HCT116 (cell line): ENCODE measurements around the gene CCR2. TPM values are rescaled to one million over a fixed set of nuclear protein-coding genes. Genes with fewer than 3 reads are reported as not detected.

Experiments
- ATAC-seq: fragments of 200-7000 bp; cut with Tn5 transposase; 2 replicates; pipeline ENCODE4 v1.9.1; 2020; ENCODE audit warnings: mild to moderate bottlenecking, moderate library complexity
- BruUV-seq: library from RNA; stranded (reverse); fragments of 400-500 nt; replicated peaks from 2 replicates; lab custom pipeline; 2021; lab: Mats Ljungman, UMichigan
- CTCF ChIA-PET: fragments of 300-600 bp; sonication (Branson Sonifier 250); formaldehyde crosslinking; loops from one replicate; lab custom pipeline; 2021; ENCODE audit warnings: antibody characterized with exemption; lab: Charles Lee
- POLR2A ChIA-PET: fragments of 300-600, 350-600 bp; sonication (Branson Sonifier 250); formaldehyde crosslinking; loops from one replicate; lab custom pipeline; 2021; ENCODE audit warnings: antibody characterized with exemption; lab: Charles Lee
- RAD21 ChIA-PET, 2 experiments: fragments of 300-600 bp; sonication (Branson Sonifier 250); formaldehyde crosslinking; loops; one replicate each; lab custom pipeline; 2023; ENCODE audit warnings: low total read pairs in 2 of 2; ENCODE audit not compliant: uncharacterized antibody in 2 of 2, unreplicated experiment in 2 of 2, low non-redundant PET in 1 of 2; lab: Charles Lee
- DNase-seq: peaks from one replicate; pipeline ENCODE4 v3.0.0-alpha.2; 2010; ENCODE audit warnings: low read depth, low spot score
- H2AFZ ChIP-seq: fragments of 200-600 bp; shearing (Covaris generic), sonication (generic); 2 replicates; pipeline ENCODE4 v1.6.1; 2017; ENCODE audit warnings: low read depth, mixed run types, mixed read lengths, antibody characterized with exemption, low read length; ENCODE audit not compliant: poor library complexity, severe bottlenecking
- H3K27ac ChIP-seq: 2 replicates; pipeline ENCODE4 v1.5.1; 2012; ENCODE audit warnings: low read depth, low read length
- H3K27me3 ChIP-seq: fragments of 200-600 bp; sonication (generic); 2 replicates; pipeline ENCODE4 v1.6.1; 2016; ENCODE audit warnings: mixed run types, low read length, mixed read lengths; ENCODE audit not compliant: insufficient read depth
- H3K36me3 ChIP-seq, 2 experiments: fragments of 200-500 bp in 1 of 2; fragments of 200-600 bp in 1 of 2; sonication (Bioruptor generic) in 1 of 2; sonication (generic) in 1 of 2; 2 replicates each; pipeline versions ENCODE4 v1.5.1 to v1.6.1; 2014 to 2016; ENCODE audit warnings: low read length in 2 of 2, inconsistent platforms in 1 of 2, mixed read lengths in 1 of 2, mixed run types in 1 of 2; ENCODE audit not compliant: insufficient read depth in 2 of 2, control insufficient read depth in 1 of 2
- H3K4me1 ChIP-seq, 2 experiments: fragments of 200-600 bp in 1 of 2; sonication (generic) in 1 of 2; 2 replicates each; pipeline versions ENCODE4 v1.5.1 to v1.6.1; 2012 to 2017; ENCODE audit warnings: low read length in 2 of 2, inconsistent platforms in 1 of 2, mild to moderate bottlenecking in 1 of 2, mixed read lengths in 1 of 2, mixed run types in 1 of 2, moderate library complexity in 1 of 2; ENCODE audit not compliant: insufficient read depth in 2 of 2, control insufficient read depth in 1 of 2
- H3K4me2 ChIP-seq: fragments of 200-600 bp; sonication (generic); 2 replicates; pipeline ENCODE4 v1.6.1; 2017; ENCODE audit warnings: mixed run types, low read length, mixed read lengths
- H3K4me3 ChIP-seq, 2 experiments: fragments of 200-600 bp in 1 of 2; sonication (generic) in 1 of 2; replicated peaks in 1 of 2; 2 replicates each; pipeline ENCODE4 v1.5.1; 2011 to 2016; ENCODE audit warnings: low read length in 2 of 2, control low read depth in 1 of 2, low read depth in 1 of 2, mild to moderate bottlenecking in 1 of 2, mixed read lengths in 1 of 2, mixed run types in 1 of 2
- H3K79me2 ChIP-seq: fragments of 200-600 bp; sonication (generic); 2 replicates; pipeline ENCODE4 v1.6.1; 2017; ENCODE audit warnings: mild to moderate bottlenecking, mixed run types, low read length, moderate library complexity, mixed read lengths; ENCODE audit not compliant: insufficient read depth
- H3K9ac ChIP-seq: fragments of 200-600 bp; sonication (generic); 2 replicates; pipeline ENCODE4 v1.6.1; 2016; ENCODE audit warnings: low read length, mixed read lengths
- H3K9me2 ChIP-seq: fragments of 200-600 bp; sonication (generic), shearing (Covaris generic); 2 replicates; pipeline ENCODE4 v1.6.1; 2017; ENCODE audit warnings: mixed run types, mild to moderate bottlenecking, moderate library complexity; ENCODE audit not compliant: insufficient read depth
- H3K9me3 ChIP-seq, 2 experiments: fragments of 200-500 bp in 1 of 2; fragments of 200-600 bp in 1 of 2; sonication (Bioruptor generic) in 1 of 2; sonication (generic) in 1 of 2; 2 replicates each; pipeline ENCODE4 v1.6.1; 2014 to 2017; ENCODE audit warnings: low read length in 2 of 2, mixed read lengths in 2 of 2, inconsistent platforms in 1 of 2, low read depth in 1 of 2, mild to moderate bottlenecking in 1 of 2, mixed run types in 1 of 2, moderate library complexity in 1 of 2; ENCODE audit not compliant: control insufficient read depth in 1 of 2, insufficient read depth in 1 of 2
- H4K20me1 ChIP-seq: fragments of 200-600 bp; sonication (generic), shearing (Covaris generic); 2 replicates; pipeline ENCODE4 v1.6.1; 2017; ENCODE audit warnings: mixed run types, mild to moderate bottlenecking, moderate library complexity; ENCODE audit not compliant: insufficient read depth
- CBX3 ChIP-seq: IDR thresholded peaks from 2 replicates; pipeline ENCODE4 v1.6.1; 2012; ENCODE audit warnings: low read depth
- CEBPB ChIP-seq: IDR thresholded peaks from 2 replicates; pipeline ENCODE4 v1.6.1; 2012; ENCODE audit warnings: low read depth
- EGR1 ChIP-seq: IDR thresholded peaks from 2 replicates; pipeline ENCODE4 v1.6.1; 2012; ENCODE audit warnings: low read depth
- ELF1 ChIP-seq: IDR thresholded peaks from 2 replicates; pipeline ENCODE4 v1.6.1; 2012; ENCODE audit warnings: low read depth, borderline replicate concordance
- EZH2 ChIP-seq: fragments of 200-600 bp; sonication (generic); IDR thresholded peaks from 2 replicates; pipeline ENCODE4 v1.6.1; 2017; ENCODE audit warnings: antibody characterized with exemption, mixed run types
- FOSL1 ChIP-seq: IDR thresholded peaks from 2 replicates; pipeline ENCODE4 v1.6.1; 2012; ENCODE audit warnings: low read depth
- JUND ChIP-seq: IDR thresholded peaks from 2 replicates; pipeline ENCODE4 v1.6.1; 2012
- POLR2A ChIP-seq: IDR thresholded peaks from 2 replicates; pipeline ENCODE4 v1.7.0; 2011; ENCODE audit warnings: borderline replicate concordance; ENCODE audit not compliant: insufficient read depth, insufficient read length; ENCODE audit errors: extremely low read depth
- POLR2AphosphoS5 ChIP-seq: IDR thresholded peaks from 2 replicates; pipeline ENCODE4 v1.6.1; 2011; ENCODE audit warnings: mild to moderate bottlenecking, low read depth, low read length, moderate library complexity
- RAD21 ChIP-seq: IDR thresholded peaks from 2 replicates; pipeline ENCODE4 v1.6.1; 2012; ENCODE audit warnings: low read depth, mild to moderate bottlenecking
- SIN3A ChIP-seq: IDR thresholded peaks from 2 replicates; pipeline ENCODE4 v1.6.1; 2012; ENCODE audit warnings: low read depth
- SP1 ChIP-seq: IDR thresholded peaks from 2 replicates; pipeline ENCODE4 v1.6.1; 2012; ENCODE audit warnings: low read depth
- SRF ChIP-seq: IDR thresholded peaks from 2 replicates; pipeline ENCODE4 v1.6.1; 2012; ENCODE audit warnings: low read depth
- TCF7L2 ChIP-seq: IDR thresholded peaks from 2 replicates; pipeline ENCODE4 v1.7.0; 2011; ENCODE audit warnings: borderline replicate concordance, inconsistent platforms; ENCODE audit not compliant: insufficient read depth, insufficient read length; ENCODE audit errors: extremely low read depth
- YY1 ChIP-seq: IDR thresholded peaks from 2 replicates; pipeline ENCODE4 v1.6.1; 2011; ENCODE audit warnings: low read length, low read depth, moderate library complexity, mild to moderate bottlenecking; ENCODE audit not compliant: insufficient replicate concordance; ENCODE audit errors: extremely low read depth
- ZFX ChIP-seq: fragments of 450-650 bp; IDR thresholded peaks from 2 replicates; pipeline ENCODE4 v1.6.1; 2017
- intact Hi-C: fragments of 100-400 bp; cut with micrococcal nuclease; formaldehyde crosslinking; loops from 2 replicates; pipeline ENCODE4 v1.10.0; 2022
- total RNA-seq: library from RNA; stranded (reverse); gene quantifications from one replicate; pipeline ENCODE4 v1.2.1, GENCODE V29; 2021; ENCODE audit not compliant: unreplicated experiment
- TF ChIP-seq, protein P1 (sequence below): IDR thresholded peaks from 2 replicates; pipeline ENCODE4 v1.6.1; 2012; ENCODE audit warnings: low read depth
- TF ChIP-seq, protein P2 (sequence below), 3 experiments: fragments of 200-600 bp in 1 of 3; sonication (generic) in 1 of 3; IDR thresholded peaks in 2 of 3; conservative IDR thresholded peaks in 1 of 3; 2 replicates each; pipeline ENCODE4 v1.5.1; 2012 to 2017; ENCODE audit warnings: low read depth in 2 of 3, low read length in 2 of 3, antibody characterized with exemption in 1 of 3, borderline replicate concordance in 1 of 3, control low read depth in 1 of 3, mild to moderate bottlenecking in 1 of 3, mixed read lengths in 1 of 3, mixed run types in 1 of 3, moderate library complexity in 1 of 3; ENCODE audit not compliant: insufficient read depth in 1 of 3
- TF ChIP-seq, protein P3 (sequence below): IDR thresholded peaks from 2 replicates; pipeline ENCODE4 v1.6.1; 2012
- TF ChIP-seq, protein P4 (sequence below): IDR thresholded peaks from 2 replicates; pipeline ENCODE4 v1.6.1; 2011; ENCODE audit warnings: mild to moderate bottlenecking, low read length, moderate library complexity; ENCODE audit not compliant: insufficient replicate concordance; ENCODE audit errors: extremely low read depth

The CCR2 gene
- total RNA-seq, 1 experiment from 2014 or later: not detected

DNA sequence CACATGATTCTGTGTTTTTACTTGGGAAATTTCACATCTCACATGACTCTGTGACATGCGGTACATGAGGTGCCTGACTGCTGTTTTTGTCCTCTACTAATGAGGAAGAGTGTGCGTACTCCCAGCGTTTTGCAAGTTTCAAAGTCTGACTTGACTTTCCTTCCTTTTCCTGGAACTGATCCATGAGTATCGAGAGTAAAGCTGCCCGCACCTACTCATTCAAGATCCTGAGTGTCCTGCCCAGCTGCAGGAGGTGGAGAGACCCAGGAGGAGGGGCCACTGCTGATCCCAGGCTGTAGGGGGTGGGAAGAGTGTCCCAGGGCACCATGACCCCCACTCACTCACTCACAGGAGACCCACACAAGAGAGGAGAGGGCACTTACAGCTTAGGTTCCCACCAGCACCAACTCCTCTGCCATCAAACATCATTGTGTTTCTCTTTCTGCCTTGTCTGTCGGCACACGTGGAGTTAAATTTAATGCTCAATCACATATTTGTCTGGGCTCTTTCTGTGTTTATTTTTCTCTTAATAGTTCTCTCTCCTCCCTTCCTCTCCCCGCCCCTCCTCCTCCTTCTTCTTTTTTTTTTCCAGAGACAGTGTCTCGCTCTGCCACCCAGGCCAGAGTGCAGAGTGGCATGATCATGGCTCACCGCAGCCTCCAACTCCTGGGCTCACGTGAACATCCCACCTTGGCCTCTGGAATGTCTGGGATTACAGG, 51.5 kb downstream of the CCR2 start:
- ATAC-seq (no peak), DNase-seq (no peak)
- Histone ChIP-seq H3K27ac (no peak overlapping the region), H3K27me3 (no peaks in the 10 kb centered on the region), H4K20me1 (no peaks in the 10 kb centered on the region), H3K9me2 (no peaks in the 10 kb centered on the region), H3K9ac (no peak overlapping the region), H3K4me3 (no peak overlapping the region), H3K79me2 (no peaks in the 10 kb centered on the region), H3K9me3 (no peaks in the 10 kb centered on the region), H3K4me2 (no peak overlapping the region), H3K4me1 (peaks cover 0 to 10% of the 10 kb centered on the region in 2 experiments; a peak in 1 of 4 replicates), H2AFZ (no peak overlapping the region), H3K36me3 (no peaks in the 10 kb centered on the region)
- ChIA-PET CTCF (no interaction called here), POLR2A (no interaction called here), RAD21 (no interaction called here)
- intact Hi-C loops: no loop called here
- no TSS peak for BruUV-seq
- TF ChIP-seq, protein P1, sequence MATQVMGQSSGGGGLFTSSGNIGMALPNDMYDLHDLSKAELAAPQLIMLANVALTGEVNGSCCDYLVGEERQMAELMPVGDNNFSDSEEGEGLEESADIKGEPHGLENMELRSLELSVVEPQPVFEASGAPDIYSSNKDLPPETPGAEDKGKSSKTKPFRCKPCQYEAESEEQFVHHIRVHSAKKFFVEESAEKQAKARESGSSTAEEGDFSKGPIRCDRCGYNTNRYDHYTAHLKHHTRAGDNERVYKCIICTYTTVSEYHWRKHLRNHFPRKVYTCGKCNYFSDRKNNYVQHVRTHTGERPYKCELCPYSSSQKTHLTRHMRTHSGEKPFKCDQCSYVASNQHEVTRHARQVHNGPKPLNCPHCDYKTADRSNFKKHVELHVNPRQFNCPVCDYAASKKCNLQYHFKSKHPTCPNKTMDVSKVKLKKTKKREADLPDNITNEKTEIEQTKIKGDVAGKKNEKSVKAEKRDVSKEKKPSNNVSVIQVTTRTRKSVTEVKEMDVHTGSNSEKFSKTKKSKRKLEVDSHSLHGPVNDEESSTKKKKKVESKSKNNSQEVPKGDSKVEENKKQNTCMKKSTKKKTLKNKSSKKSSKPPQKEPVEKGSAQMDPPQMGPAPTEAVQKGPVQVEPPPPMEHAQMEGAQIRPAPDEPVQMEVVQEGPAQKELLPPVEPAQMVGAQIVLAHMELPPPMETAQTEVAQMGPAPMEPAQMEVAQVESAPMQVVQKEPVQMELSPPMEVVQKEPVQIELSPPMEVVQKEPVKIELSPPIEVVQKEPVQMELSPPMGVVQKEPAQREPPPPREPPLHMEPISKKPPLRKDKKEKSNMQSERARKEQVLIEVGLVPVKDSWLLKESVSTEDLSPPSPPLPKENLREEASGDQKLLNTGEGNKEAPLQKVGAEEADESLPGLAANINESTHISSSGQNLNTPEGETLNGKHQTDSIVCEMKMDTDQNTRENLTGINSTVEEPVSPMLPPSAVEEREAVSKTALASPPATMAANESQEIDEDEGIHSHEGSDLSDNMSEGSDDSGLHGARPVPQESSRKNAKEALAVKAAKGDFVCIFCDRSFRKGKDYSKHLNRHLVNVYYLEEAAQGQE: no peak
- TF ChIP-seq TCF7L2 (no peak), CEBPB (no peak), SRF (no peak), SP1 (no peak), EZH2 (no peak), ELF1 (no peak), SIN3A (no peak), ZFX (no peak), RAD21 (no peak), CBX3 (no peak), YY1 (no peak), POLR2A (no peak), EGR1 (no peak), FOSL1 (no peak), POLR2AphosphoS5 (no peak), JUND (no peak)
- TF ChIP-seq, protein P2, sequence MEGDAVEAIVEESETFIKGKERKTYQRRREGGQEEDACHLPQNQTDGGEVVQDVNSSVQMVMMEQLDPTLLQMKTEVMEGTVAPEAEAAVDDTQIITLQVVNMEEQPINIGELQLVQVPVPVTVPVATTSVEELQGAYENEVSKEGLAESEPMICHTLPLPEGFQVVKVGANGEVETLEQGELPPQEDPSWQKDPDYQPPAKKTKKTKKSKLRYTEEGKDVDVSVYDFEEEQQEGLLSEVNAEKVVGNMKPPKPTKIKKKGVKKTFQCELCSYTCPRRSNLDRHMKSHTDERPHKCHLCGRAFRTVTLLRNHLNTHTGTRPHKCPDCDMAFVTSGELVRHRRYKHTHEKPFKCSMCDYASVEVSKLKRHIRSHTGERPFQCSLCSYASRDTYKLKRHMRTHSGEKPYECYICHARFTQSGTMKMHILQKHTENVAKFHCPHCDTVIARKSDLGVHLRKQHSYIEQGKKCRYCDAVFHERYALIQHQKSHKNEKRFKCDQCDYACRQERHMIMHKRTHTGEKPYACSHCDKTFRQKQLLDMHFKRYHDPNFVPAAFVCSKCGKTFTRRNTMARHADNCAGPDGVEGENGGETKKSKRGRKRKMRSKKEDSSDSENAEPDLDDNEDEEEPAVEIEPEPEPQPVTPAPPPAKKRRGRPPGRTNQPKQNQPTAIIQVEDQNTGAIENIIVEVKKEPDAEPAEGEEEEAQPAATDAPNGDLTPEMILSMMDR (IDR thresholded peaks at IDR 0.05 in 2 of 3, conservative IDR thresholded peaks at IDR 0.05 in 1 of 3; ENCODE audit: borderline replicate concordance in 1 of 3, insufficient read depth in 1 of 3, low read depth in 2 of 3, low read length in 2 of 3): no peak
- TF ChIP-seq, protein P3, sequence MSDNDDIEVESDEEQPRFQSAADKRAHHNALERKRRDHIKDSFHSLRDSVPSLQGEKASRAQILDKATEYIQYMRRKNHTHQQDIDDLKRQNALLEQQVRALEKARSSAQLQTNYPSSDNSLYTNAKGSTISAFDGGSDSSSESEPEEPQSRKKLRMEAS: no peak
- TF ChIP-seq, protein P4, sequence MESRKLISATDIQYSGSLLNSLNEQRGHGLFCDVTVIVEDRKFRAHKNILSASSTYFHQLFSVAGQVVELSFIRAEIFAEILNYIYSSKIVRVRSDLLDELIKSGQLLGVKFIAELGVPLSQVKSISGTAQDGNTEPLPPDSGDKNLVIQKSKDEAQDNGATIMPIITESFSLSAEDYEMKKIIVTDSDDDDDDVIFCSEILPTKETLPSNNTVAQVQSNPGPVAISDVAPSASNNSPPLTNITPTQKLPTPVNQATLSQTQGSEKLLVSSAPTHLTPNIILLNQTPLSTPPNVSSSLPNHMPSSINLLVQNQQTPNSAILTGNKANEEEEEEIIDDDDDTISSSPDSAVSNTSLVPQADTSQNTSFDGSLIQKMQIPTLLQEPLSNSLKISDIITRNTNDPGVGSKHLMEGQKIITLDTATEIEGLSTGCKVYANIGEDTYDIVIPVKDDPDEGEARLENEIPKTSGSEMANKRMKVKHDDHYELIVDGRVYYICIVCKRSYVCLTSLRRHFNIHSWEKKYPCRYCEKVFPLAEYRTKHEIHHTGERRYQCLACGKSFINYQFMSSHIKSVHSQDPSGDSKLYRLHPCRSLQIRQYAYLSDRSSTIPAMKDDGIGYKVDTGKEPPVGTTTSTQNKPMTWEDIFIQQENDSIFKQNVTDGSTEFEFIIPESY: no peak
